Measurements from ENCODE around the gene SEPHS2.

DNA sequence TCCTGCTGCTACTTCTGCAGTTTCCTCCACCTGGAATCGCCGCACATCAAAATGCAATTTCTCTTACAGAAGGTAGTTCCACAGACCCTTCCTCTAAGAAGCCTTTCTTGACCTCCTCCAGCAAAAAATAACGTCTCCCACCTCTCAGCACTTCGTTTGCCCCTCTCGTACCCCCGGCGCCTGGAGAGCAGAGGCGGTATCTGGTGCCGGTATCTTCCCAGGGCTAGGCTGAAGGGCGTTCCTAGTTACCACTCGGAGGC, 16.3 kb downstream of the SEPHS2 start:
- TF ChIP-seq, protein P1, sequence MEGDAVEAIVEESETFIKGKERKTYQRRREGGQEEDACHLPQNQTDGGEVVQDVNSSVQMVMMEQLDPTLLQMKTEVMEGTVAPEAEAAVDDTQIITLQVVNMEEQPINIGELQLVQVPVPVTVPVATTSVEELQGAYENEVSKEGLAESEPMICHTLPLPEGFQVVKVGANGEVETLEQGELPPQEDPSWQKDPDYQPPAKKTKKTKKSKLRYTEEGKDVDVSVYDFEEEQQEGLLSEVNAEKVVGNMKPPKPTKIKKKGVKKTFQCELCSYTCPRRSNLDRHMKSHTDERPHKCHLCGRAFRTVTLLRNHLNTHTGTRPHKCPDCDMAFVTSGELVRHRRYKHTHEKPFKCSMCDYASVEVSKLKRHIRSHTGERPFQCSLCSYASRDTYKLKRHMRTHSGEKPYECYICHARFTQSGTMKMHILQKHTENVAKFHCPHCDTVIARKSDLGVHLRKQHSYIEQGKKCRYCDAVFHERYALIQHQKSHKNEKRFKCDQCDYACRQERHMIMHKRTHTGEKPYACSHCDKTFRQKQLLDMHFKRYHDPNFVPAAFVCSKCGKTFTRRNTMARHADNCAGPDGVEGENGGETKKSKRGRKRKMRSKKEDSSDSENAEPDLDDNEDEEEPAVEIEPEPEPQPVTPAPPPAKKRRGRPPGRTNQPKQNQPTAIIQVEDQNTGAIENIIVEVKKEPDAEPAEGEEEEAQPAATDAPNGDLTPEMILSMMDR (IDR thresholded peaks at IDR 0.05), result no peak
- no peak for TF ChIP-seq POLR2A (IDR thresholded peaks at IDR 0.05)

Measured in thyroid gland (tissue), 4 donors.